VCaP (cell line): ENCODE measurements around the gene AKT2.

ENCODE experiments used
- H3K27ac ChIP-seq: fragments of 450-650 bp; 2 replicates; pipeline ENCODE4 v1.5.1; 2017
- CTCF ChIP-seq: fragments of 450-650 bp; conservative IDR thresholded peaks from 2 replicates; pipeline ENCODE4 v1.5.1; 2017; ENCODE audit warnings: mild to moderate bottlenecking, moderate library complexity

The AKT2 gene

GRCh38 chr19:40321566-40322270 is 36.6 kb upstream of the AKT2 start:
- H3K27ac ChIP-seq: no peak overlapping the region
- TF ChIP-seq CTCF: no peak

GRCh38 chr19:40321076-40321475 is 35.9 kb upstream of the AKT2 start:
- no peak overlapping the region for H3K27ac ChIP-seq
- TF ChIP-seq CTCF: no peak

GRCh38 chr19:40320558-40320935 is 35.4 kb upstream of the AKT2 start:
- no peak overlapping the region for H3K27ac ChIP-seq
- no peak for TF ChIP-seq CTCF

GRCh38 chr19:40317338-40317737 is 32.2 kb upstream of the AKT2 start:
- no peak overlapping the region for H3K27ac ChIP-seq
- TF ChIP-seq CTCF: no peak

GRCh38 chr19:40315812-40316470 is 30.8 kb upstream of the AKT2 start:
- H3K27ac ChIP-seq: no peak overlapping the region
- no peak for TF ChIP-seq CTCF

GRCh38 chr19:40314656-40315055 is 29.5 kb upstream of the AKT2 start:
- no peak for TF ChIP-seq CTCF
- no peak overlapping the region for H3K27ac ChIP-seq

- TF ChIP-seq CTCF: no peak
- H3K27ac ChIP-seq: no peak overlapping the region
These were observed 28.3 kb upstream of the AKT2 start for GRCh38 chr19:40313229-40313983.
